Measurements from ENCODE around the gene GFI1B. TPM values are rescaled to one million over a fixed set of nuclear protein-coding genes. Genes with fewer than 3 reads are reported as not detected.

GFI1B gene
- total RNA-seq, 4 donors from 2014 or later: not detected

- TF ChIP-seq CTCF (IDR thresholded peaks at IDR 0.05; ENCODE audit: low read depth): no peak
These were observed 28.8 kb upstream of the GFI1B start for GRCh38 chr9:132949709-132950108.

DNA sequence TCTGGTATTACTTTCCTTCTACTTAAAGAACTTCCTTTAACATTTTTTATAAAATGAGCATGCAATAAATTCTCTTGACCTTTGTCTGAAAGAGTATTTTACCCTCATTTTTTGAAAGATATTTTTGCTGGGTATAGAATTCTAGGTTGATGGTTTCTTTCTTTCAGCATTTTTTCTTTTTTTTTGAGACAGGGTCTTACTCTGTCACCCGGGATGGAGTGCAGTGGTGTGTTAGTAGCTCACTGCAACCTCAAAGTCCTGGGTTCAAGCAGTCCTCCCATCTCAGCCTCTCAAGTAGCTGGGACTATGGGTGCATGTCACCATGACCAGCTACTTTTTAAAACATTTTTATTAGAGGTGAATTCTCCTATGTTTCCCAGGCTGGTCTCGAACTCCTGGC, 23.4 kb upstream of the GFI1B start:
- no peak for TF ChIP-seq CTCF (IDR thresholded peaks at IDR 0.05; ENCODE audit: low read depth)

GRCh38 chr9:132955768-132956167, 22.7 kb upstream of the GFI1B start:
- TF ChIP-seq CTCF (IDR thresholded peaks at IDR 0.05; ENCODE audit: low read depth): no peak

DNA sequence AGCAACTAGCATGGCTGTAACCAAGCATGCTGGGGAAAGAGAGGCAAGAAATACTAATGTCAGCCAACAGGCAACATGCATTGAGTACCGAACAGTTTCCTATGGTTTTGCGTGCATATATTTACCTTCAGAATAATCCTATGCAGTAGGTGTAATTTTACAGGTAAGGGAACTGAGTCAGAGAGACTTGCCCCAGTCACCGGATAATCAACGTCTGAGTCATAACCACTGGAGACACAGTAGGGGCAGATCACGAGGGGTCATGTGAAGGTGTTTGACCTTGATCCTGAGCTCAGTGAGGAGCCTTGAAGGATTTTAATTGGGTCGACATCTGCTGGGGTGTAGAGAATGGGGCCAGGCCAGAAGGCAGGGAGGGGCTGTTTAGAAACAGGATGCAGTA, 20.7 kb upstream of the GFI1B start:
- no peak for TF ChIP-seq CTCF (IDR thresholded peaks at IDR 0.05; ENCODE audit: low read depth)

GRCh38 chr9:132961002-132961401, 17.5 kb upstream of the GFI1B start:
- TF ChIP-seq CTCF (IDR thresholded peaks at IDR 0.05; ENCODE audit: low read depth): no peak

GRCh38 chr9:132965478-132965877, 13.0 kb upstream of the GFI1B start:
- no peak for TF ChIP-seq CTCF (IDR thresholded peaks at IDR 0.05; ENCODE audit: low read depth)

- no peak for TF ChIP-seq CTCF (IDR thresholded peaks at IDR 0.05; ENCODE audit: low read depth)
These were observed 8.7 kb upstream of the GFI1B start for GRCh38 chr9:132969783-132970182.

Data from subcutaneous adipose tissue (tissue), 4 donors.